ENCODE measurements around the gene BORA.
"Not testable (repeated sequence)": the region's sequence is repeated elsewhere in the genome, so short reads cannot be mapped to it uniquely, and the experiment has no call there.

Gene BORA

DNA sequence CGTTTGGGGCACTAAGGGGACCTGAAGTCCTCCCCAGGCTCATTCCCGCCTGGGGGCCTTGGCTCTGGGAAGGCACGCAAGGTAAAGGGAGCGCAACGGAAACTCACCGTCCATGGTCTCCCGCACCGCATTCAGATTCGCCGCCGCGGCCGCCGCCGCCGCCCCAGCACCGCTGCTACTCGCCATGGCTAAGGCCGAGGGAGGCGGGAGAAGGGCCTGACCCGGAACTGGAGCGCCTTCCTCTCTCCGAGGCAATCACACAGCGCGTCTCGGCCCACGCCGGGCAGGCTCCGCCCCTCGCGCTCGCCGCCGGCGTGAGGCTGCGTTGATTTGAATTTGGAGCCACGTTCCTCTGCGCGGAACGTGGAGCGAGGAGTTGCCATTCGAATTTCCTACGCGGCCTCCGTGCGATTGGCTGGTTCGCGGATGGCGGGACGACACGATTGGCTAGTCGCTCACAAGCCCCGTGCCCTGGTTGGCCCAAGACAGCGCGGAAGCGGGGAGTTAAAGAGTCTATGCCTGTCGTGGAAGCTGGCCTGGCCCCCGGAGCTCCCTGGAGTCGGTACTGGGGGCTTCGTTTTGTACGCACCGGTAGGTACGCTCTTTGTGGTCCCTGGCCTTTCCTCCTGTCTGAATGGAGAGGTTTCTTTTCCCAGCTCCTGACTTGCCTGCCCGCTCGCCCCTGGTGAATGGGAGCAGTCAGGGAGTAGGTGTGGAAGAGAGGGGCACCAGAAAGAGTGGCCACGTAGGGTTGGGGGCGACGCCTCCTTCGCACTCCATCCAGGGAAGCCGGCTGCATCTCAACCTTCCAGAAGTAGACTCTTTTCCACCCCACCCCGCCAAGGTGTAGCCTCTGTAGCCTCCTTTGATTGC lies at the start of gene BORA, which contains the start of gene MZT1:
Gene BORA (plus strand): TSS at position 507 of the 873 bp plus-strand sequence. CDS start 1,018 bp downstream, outside the sequence.
Gene MZT1 (minus strand): TSS at position 213 of the 873 bp plus-strand sequence. CDS start 27 bp downstream, at position 186.
- peak; percentile 92 for DNase-seq (ENCODE audit: low read depth)

DNA sequence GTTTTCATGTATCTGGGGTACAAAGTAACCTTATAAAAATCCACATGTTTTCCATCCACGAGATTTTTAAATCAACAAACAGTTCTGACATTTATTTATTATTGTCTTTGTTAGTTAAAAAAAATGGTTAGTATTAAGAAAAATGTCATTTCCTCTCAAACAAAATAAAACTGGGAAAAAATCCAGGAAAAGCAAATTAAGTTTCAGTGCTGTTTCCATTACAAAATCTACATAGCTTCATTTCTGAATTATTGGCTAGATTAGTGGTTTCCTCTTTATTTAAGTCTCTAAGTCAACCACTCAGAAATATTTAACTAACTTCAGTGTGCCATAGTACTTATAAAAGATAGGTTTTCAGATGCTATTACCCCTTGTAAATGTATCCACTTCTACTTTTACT lies 49.4 kb upstream of the BORA start:
- DNase-seq (ENCODE audit: low read depth), result no peak

DNA sequence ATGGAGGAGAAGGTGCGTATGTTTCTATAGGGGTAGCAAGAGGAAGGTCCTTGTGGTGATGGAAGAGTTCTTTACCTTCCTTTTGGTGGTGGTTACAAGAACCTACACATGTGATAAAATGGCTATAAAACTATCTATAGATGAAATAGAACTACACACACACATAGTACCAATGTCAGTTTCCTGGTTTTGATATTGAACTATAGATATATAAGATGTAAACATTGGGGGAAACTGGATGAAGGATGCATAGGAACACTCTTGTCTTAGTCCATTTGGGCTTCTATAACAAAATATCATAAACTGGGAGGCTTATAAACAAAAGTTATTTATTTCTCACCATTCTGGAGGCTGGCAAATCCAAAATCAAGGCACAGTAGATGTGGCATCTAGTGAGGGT lies 47.4 kb upstream of the BORA start:
- DNase-seq (ENCODE audit: low read depth), result no peak

DNA sequence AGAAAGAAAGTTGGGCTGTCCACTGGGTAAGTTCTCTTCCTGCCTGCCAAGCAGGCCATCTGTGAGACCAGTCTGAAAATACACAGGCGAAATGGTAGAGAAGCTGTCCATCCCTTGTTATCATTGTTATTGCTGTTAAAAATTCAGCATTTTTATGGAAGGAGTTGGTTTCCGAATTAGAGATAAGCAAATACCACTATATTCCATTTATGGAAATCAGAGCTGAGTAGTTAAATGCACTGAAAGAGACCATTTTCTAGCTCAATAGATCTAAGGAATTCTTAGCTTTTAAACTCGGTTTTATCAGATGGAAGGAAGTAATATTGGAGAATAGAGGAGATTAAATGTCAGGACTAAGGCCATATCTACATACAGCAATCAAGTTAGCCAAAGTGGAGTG lies 41.0 kb upstream of the BORA start:
- DNase-seq (ENCODE audit: low read depth), result no peak

DNA sequence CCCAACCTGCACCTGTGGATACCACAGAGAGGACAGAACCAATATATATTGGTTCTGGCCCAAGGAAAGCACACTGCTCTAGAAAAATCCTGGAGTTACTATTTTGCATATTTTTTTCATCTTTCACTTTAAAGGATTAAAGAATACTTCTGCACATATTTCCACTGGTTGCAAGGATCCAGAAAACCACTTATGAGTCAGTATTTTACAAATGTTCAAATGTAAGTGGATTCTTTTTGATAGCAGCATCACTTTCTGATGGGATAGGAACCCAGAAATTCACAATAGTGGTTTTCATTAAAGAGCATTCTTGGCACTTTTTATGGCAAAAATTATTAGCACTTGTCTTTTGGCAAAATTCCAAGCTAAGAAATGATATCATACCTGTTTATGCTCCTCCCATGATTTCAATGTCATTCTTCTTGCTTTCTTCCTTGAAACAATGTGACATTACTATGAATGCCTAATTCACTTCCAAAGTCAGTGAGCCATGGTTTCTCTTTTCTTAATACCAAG lies 38.5 kb upstream of the BORA start:
- no peak for DNase-seq (ENCODE audit: low read depth)

DNA sequence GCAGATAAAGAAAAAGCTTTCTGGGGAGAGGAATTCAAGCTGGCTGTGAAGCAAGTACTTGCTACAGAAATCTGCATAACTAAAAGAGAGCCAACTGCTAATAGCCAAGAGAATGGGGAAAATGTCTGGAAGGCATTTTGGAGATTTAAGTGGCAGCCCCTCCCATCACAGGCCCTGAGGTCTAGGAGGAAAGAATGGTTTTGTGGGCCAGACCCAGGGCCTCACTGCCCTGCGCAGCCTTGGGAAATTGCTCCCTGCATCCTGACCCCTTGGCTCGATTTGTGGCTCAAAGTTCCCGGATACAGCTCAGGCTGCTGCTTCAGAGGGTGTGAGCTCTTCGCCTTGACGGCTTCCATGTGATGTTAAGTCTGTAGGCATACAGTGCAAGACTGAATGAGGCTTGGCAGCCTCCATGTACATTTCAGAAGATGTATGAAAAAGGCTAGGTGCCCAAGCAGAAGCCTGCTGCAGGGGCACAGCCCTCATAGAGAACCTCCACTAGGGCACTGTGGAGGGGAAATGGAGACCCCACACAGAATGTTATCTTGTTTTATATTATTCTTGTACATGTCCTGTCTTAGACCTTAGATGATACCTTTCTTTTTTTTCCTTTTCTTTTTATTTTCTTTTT lies 34.7 kb upstream of the BORA start:
- no peak for DNase-seq (ENCODE audit: low read depth)

DNA sequence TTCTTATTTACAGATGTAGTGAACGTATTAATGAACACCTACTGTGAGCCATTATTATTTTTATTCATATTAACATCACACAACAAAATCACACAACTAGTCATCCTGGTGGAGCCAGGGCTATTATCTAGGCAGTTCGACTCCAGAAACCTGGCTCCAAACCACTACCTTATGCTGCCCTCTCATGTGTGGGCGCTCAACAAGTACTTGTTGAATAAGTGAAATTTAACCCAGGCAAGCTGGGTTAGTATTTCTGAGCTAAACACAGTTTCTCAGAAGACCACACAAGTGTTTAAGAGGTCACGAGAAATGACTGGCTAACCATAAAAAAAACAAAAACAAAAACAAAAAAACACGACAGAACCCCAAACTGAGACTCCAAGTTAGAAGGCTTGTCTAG lies 33.9 kb upstream of the BORA start:
- no peak for DNase-seq (ENCODE audit: low read depth)

DNA sequence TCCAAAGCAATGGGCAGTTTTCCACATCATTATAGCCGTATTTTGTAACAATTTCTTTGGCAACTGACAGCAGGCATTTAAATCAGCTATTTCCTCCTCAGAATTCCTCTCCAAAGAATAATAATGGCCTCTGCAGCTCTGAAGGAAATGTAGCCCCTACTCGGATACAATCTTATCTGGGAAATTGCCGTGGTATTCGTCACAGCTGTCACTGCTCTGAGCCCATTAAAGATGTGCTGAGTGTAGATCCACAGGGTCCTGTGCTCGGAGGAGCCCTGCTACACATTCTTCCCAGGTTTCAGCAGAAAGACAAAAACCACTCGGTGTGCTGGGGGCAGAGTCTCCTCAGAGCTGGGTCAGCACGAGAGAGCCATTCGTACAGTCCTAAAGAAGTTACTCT lies 33.4 kb upstream of the BORA start:
- DNase-seq (ENCODE audit: low read depth), result no peak

DNA sequence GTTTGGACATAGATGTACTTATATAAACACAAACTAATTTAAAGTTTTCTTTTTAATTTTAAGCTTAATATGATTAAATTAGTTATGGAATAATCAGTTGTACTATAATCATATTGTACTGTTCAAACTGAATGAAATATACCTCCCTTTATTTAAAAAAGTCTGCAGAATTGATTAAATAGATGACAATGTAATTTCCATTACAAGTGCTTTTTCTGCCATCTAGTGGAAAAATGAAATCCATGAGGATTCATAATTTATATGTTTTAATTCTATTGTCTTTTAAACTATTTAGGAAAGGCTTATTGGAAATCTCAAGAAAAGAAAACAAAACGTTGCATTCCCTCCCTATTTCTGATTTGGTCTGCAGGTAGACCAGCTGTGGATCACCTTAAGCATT lies 31.1 kb upstream of the BORA start:
- DNase-seq (ENCODE audit: low read depth), result no peak

DNA sequence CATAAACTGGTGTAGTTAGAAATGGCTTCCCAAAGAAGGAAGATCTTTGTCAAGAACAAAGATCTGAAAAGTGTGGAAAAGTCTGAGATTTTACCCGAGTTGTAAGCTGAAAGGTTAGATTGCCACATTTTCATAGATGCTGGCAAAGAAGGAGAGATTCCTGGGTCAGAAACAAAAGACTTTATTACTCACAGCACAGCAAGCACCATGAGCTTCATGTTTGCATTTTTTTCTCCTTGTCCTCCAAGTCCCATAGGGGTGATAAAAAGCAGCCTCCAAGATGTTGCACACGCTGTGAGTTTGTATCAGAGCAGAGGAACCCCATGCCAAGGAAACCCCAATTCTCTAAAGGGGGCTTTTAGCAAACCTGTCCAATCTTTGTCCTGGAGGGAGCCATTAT lies 29.6 kb upstream of the BORA start:
- no peak for DNase-seq (ENCODE audit: low read depth)

DNA sequence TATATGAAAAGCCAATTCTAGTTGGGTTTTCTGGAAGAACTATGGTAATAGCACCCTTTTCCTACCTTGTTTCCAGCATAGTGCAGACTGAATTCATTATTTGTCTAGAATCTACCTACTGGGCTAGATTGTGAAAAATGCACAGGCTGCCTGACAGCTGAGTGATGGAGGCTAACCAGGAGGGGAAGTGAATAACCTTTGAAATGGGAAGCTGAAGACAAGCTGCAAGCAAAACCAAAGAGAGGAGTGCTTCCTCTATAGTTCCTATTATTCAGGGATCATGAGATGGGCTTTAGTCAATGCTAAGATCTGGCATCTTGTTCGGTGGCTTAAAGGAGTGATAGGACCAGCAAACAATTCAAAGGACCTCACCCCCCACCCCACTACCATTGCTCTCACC lies 27.2 kb upstream of the BORA start:
- DNase-seq (ENCODE audit: low read depth), result no peak

DNA sequence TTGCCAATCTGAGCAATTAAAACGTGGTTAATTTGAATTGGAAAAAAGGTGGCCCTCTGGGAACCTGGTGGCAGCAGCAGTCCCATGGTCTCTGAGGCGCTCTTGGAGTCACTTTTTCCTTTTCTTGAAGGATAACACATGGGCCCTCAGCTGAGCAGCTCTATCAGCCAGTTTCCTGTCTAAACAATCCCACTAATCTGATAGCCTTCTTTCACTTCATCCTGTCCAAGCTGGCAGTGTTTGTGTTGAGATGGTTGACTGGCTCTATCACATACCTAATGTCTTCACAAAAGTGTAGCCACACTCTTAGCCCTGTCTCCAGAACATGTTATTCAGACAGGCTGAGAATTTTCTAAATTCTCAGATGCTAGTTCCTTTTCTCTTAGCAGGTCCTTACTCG lies 10.9 kb upstream of the BORA start:
- no peak for DNase-seq (ENCODE audit: low read depth)

DNA sequence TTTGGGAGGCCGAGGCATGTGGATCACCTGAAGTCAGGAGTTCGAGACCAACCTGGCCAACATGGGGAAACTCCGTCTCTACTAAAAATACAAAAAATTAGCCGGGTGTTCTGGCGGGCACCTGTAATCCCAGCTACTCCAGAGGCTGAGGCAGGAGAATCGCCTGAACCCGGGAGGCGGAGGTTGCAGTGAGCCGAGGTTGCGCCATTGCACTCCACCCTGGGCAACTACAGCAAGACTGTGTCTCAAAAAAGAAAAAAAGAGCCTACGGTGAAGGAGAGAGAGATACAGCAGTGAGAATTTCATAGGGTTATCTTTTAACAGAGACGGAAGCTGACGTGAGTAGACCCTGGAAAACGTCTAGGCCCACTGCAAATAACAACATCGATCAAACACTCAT lies 1.5 kb upstream of the BORA start:
- DNase-seq (ENCODE audit: low read depth), result not testable (repeated sequence)

DNA sequence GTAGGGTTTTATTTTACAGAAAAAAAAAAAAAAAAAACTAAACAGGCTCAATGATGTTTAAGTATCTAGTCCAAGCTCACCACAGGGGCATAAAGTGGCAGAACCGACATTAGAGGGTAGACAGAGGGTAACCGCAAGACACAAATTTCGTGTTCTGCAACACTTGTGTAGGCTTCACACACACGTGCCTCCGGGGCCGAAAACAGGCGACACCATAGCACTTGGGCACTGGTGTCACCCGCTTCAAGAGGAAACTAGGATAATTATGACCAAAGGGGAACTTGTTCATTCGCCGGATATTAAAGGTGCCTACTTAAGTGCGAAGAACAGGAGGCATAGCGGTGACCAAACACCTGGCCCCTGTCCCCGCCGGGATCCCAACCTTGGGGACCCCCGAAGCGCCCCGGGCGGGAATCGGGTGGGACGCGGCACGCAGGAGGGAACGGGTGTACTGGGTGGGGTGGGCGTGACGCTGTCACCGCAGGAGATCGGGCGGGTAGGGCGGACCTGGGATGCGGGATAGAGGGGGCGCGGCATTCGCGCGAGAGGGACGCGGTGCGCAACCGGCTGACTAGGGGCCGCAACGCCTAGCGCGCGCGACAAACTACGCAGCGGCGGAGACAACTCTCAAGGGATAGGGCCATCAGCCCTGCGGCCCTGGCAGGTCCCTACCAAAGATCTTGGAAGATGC lies 852 bp upstream of the BORA start:
- peak; percentile 14 for DNase-seq (ENCODE audit: low read depth)

DNA sequence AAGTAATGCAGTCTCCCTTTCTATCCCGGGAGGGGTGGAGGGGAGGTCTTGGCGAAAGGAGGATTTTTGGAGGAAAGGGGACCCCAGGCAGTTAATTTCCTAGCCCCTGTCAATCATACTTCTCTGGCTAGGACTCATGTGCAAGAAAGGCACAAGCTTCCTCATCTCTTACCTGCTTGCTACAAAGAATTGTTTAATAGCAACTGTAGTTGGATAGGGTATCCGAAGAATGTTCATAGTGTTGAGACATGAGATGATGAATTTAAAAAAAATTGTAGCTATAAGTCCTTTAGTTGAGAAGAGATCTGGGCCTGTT lies 525 bp downstream of the BORA start:
- no peak for DNase-seq (ENCODE audit: low read depth)

DNA sequence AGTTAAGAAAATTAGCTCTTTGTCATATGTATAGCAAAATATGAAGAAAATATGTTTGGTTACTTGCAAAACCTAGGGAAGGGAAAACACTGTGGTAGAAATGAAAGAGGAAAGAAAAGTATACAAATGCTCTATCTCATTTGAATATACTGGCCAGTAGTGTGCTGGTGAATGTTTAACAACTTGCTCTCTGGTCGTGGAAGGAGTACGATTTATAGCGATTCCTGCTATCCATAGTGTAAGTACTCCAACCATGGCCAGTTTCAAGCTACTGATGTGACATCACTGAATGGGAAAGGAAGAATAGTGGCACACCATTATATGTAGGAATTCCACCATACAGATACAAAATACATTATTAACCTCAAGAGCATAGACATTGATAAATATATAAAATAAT lies 9.3 kb downstream of the BORA start:
- no peak for DNase-seq (ENCODE audit: low read depth)

DNA sequence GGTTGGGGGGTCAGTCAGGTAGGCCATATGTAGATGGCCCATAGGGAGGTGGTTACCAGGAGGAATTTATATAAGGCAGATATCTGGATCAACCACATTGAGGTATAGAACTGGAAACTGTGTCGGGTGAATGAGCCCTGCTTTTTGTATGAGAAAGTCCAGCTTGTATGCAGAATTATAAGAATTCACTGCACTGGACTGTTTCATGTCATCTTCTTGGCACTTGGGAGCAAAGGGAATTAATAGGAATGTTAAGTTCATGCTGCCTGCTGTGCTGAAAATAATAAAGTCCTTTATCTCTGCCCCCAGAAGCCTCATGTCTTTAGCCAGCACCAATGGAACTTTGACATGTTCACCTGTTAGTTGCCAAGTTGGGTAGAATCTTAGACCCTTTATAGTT lies 12.3 kb downstream of the BORA start:
- no peak for DNase-seq (ENCODE audit: low read depth)

DNA sequence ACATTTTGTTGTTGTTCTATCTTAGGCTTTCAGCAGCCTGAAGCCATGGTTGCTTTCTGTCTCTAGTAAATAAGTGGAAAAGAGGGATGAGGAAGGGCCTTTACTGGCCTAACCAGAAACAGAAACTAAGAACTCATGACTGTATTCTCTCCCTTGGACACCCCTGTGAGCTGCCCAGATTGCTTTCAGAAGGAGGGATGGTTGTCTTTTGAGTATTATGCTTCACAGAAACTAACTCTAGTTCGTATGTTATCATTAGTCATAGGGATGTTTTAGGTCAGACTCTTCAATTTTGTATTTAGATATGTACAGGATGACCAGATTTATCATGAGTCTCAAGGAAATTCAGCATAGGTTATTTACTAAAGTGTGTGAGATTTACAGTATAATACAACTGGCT lies 17.5 kb downstream of the BORA start:
- no peak for DNase-seq (ENCODE audit: low read depth)

DNA sequence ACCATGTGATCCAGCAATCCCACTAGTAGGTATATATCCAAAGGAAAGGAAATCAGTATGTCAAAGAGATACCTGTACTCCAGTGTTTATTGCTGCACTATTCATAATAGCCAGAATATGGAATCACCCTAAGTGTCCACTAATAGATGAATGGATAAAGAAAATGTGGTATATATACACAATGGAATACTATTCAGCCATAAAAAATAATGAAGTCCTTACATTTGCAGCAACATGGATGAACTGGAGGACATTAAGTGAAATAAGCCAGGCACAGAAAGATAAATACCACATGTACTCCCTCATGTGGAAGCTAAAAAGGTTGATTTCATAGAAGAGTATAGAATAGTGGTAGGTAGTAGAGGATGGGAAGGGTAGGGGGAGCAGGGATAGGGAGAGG lies 23.5 kb downstream of the BORA start:
- no peak for DNase-seq (ENCODE audit: low read depth)

DNA sequence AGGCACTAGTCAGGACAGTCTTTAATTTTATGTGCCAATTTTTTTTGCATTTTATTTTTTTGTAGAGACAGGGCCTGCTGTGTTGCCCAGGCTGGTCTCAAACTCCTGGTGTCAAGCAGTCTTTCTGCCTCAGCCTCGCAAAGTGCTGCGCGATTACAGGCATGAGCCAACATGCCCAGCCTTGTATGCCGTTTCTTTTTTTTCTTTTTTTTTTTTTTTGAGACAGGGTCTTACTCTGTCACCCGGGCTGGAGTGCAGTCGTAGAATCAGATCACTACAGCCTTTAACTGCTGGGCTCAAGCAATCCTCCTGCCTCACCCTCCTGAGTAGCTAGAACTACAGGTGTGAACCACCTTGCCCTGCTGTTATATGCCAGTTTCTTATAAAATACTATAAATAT lies 26.4 kb downstream of the BORA start:
- DNase-seq (ENCODE audit: low read depth), result no peak

DNA sequence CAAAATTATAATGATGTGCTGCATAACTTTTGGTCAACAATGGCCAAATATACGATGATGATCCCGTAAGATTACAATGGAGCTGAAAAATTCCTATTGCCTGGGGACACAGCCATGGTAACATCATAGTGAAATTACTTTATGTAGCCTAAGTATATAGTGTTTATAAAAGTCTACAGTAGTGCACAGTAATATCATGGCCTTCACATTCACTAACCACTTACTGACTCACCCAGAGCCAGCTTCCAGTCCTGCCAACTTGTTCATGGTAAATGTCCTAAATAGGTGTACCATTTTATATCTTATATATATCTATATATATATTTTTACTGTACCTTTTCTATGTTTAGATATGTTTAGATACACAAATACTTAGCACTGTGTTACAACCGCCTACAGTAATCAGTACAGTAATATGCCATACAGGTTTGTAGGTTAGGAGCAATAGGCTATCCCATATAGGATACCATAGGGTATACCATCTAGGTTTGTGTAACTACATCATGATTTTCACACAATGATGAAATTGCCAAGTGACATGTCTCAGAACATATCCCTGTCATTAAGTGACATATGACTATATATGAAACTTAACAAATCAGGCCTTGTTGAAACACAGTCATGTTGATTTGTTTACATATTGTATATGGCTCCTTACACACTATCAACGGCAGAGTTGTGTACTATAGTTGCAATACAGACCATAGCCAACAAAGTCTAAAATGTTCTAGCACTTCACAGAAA lies 30.2 kb downstream of the BORA start:
- no peak for DNase-seq (ENCODE audit: low read depth)

DNA sequence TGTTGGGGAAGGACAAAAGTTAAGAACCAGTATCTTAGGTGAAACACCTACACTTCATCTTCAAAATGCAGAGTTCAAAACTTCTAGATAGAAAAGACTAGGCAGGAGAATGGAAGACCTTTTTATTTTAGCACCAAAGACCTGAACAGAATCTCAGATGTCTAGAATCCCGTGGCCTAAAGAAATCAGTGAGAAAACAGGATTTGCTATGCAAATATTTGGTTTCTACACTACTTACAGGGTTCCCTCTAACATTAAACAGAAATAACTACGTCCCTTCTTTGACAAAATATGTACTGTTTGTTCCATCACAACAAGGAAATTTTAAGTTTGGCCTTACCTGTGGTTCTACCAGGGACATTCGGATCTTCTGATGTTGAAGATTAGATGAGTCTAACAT lies 32.5 kb downstream of the BORA start:
- DNase-seq (ENCODE audit: low read depth), result no peak

Measured in activated T-helper 1 cell treated with Interleukin-2 at 50 U/mL for 16 hours (primary cell).